ENCODE measurements around the gene DTL.
"Not testable (repeated sequence)": the region's sequence is repeated elsewhere in the genome, so short reads cannot be mapped to it uniquely, and the experiment has no call there.

The DTL gene

GRCh38 chr1:212012034-212012740 is 23.4 kb upstream of the DTL start:
- Histone ChIP-seq H3K9ac (no peak overlapping the region), H2AFZ (no peak overlapping the region), H3K4me2 (ENCODE audit: low read length) (no peak overlapping the region), H3K36me3 (ENCODE audit: control insufficient read depth, insufficient read depth, low read length) (no peaks in the 10 kb centered on the region), H3K79me2 (no peaks in the 10 kb centered on the region), H3K27me3 (ENCODE audit: control insufficient read depth, insufficient read depth, low read length) (no peaks in the 10 kb centered on the region), H3K27ac (no peak overlapping the region), H3K4me3 (ENCODE audit: low read depth, low read length) (no peak overlapping the region), H3K9me3 (ENCODE audit: control insufficient read depth, low read length) (no peaks in the 10 kb centered on the region), H3K4me1 (no peaks in the 10 kb centered on the region)
- TF ChIP-seq, protein P1, sequence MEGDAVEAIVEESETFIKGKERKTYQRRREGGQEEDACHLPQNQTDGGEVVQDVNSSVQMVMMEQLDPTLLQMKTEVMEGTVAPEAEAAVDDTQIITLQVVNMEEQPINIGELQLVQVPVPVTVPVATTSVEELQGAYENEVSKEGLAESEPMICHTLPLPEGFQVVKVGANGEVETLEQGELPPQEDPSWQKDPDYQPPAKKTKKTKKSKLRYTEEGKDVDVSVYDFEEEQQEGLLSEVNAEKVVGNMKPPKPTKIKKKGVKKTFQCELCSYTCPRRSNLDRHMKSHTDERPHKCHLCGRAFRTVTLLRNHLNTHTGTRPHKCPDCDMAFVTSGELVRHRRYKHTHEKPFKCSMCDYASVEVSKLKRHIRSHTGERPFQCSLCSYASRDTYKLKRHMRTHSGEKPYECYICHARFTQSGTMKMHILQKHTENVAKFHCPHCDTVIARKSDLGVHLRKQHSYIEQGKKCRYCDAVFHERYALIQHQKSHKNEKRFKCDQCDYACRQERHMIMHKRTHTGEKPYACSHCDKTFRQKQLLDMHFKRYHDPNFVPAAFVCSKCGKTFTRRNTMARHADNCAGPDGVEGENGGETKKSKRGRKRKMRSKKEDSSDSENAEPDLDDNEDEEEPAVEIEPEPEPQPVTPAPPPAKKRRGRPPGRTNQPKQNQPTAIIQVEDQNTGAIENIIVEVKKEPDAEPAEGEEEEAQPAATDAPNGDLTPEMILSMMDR (IDR thresholded peaks at IDR 0.05), result peak; percentile 84

DNA sequence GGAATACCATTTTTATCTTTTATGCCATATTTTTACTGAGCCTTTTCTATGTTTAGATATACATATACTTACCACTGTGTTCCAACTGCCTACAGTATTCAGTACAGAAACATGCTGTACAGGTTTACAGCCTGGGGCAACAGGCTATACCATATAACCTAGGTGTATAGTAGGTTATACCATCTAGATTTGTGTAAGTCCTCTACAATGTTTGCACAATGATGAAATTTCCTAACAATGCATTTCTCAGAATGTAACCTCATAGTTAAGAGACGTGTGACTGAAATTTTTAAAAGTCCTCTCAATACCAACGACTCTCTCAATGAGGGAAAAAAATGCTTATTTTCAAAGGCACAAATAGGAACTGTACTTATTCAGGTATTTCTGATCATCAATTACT is 21.9 kb upstream of the DTL start:
- no peak overlapping the region for H3K4me3 ChIP-seq (ENCODE audit: low read depth, low read length)
- no peaks in the 10 kb centered on the region for H3K79me2 ChIP-seq
- H3K27me3 ChIP-seq (ENCODE audit: control insufficient read depth, insufficient read depth, low read length), result no peaks in the 10 kb centered on the region
- H3K27ac ChIP-seq, result no peak overlapping the region
- no peaks in the 10 kb centered on the region for H3K9me3 ChIP-seq (ENCODE audit: control insufficient read depth, low read length)
- TF ChIP-seq, protein P1 (IDR thresholded peaks at IDR 0.05), result no peak
- no peak overlapping the region for H3K9ac ChIP-seq
- no peak overlapping the region for H2AFZ ChIP-seq
- no peaks in the 10 kb centered on the region for H3K4me1 ChIP-seq
- no peak overlapping the region for H3K4me2 ChIP-seq (ENCODE audit: low read length)
- no peaks in the 10 kb centered on the region for H3K36me3 ChIP-seq (ENCODE audit: control insufficient read depth, insufficient read depth, low read length)

GRCh38 chr1:212020975-212021374 is 14.6 kb upstream of the DTL start:
- TF ChIP-seq, protein P1 (IDR thresholded peaks at IDR 0.05), result no peak
- H3K9ac ChIP-seq, result no peak overlapping the region
- no peak overlapping the region for H3K4me2 ChIP-seq (ENCODE audit: low read length)
- H3K27ac ChIP-seq, result no peak overlapping the region
- no peaks in the 10 kb centered on the region for H3K4me1 ChIP-seq
- H3K9me3 ChIP-seq (ENCODE audit: control insufficient read depth, low read length), result no peaks in the 10 kb centered on the region
- H3K36me3 ChIP-seq (ENCODE audit: control insufficient read depth, insufficient read depth, low read length), result no peaks in the 10 kb centered on the region
- no peak overlapping the region for H3K4me3 ChIP-seq (ENCODE audit: low read depth, low read length)
- H2AFZ ChIP-seq, result no peak overlapping the region
- H3K79me2 ChIP-seq, result no peaks in the 10 kb centered on the region
- H3K27me3 ChIP-seq (ENCODE audit: control insufficient read depth, insufficient read depth, low read length), result no peaks in the 10 kb centered on the region

- TF ChIP-seq, protein P1 (IDR thresholded peaks at IDR 0.05), result no peak
- H3K79me2 ChIP-seq, result no peaks in the 10 kb centered on the region
- no peak overlapping the region for H3K4me3 ChIP-seq (ENCODE audit: low read depth, low read length)
Observed at GRCh38 chr1:212021563-212021962, 14.0 kb upstream of the DTL start.

GRCh38 chr1:212022908-212023307 is 12.6 kb upstream of the DTL start:
- H3K4me3 ChIP-seq (ENCODE audit: low read depth, low read length); H3K9ac ChIP-seq; H3K27me3 ChIP-seq (ENCODE audit: control insufficient read depth, insufficient read depth, low read length); H2AFZ ChIP-seq; H3K9me3 ChIP-seq (ENCODE audit: control insufficient read depth, low read length); H3K79me2 ChIP-seq; H3K27ac ChIP-seq; H3K36me3 ChIP-seq (ENCODE audit: control insufficient read depth, insufficient read depth, low read length); H3K4me2 ChIP-seq (ENCODE audit: low read length); H3K4me1 ChIP-seq: not testable (repeated sequence)

More at GRCh38 chr1:212021563-212021962, 14.0 kb upstream of the DTL start:
- H3K27me3 ChIP-seq (ENCODE audit: control insufficient read depth, insufficient read depth, low read length), result no peaks in the 10 kb centered on the region
- no peaks in the 10 kb centered on the region for H3K9me3 ChIP-seq (ENCODE audit: control insufficient read depth, low read length)
- H3K9ac ChIP-seq, result no peak overlapping the region
- H3K4me1 ChIP-seq, result no peaks in the 10 kb centered on the region
- H3K4me2 ChIP-seq (ENCODE audit: low read length), result no peak overlapping the region
- no peak overlapping the region for H3K27ac ChIP-seq
- H2AFZ ChIP-seq, result no peak overlapping the region
- no peaks in the 10 kb centered on the region for H3K36me3 ChIP-seq (ENCODE audit: control insufficient read depth, insufficient read depth, low read length)
